ENCODE data around the gene SIK2.
"Not testable (repeated sequence)": the region's sequence is repeated elsewhere in the genome, so short reads cannot be mapped to it uniquely, and the experiment has no call there.

Gene SIK2

DNA sequence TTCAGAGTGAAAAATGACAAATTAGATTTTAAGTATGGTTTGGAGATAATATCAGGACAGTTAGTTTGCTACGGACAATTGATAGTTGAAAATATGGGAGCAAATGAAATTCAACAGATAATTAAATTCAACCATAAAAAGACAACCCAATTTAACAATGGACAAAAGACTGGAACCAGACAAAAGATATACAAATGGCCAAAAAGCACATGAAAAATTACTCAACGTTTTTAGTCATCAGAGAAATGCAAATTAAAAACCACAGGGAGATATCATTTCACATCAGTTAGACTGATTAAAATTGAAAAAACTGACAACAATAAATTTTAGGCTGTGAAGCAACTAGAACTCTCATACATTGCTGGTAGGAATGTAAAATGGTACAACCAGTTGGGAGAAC, 27.2 kb downstream of the SIK2 start:
- DNase-seq, result no peak

GRCh38 chr11:111631024-111631665, 28.9 kb downstream of the SIK2 start:
- no peak for DNase-seq

DNA sequence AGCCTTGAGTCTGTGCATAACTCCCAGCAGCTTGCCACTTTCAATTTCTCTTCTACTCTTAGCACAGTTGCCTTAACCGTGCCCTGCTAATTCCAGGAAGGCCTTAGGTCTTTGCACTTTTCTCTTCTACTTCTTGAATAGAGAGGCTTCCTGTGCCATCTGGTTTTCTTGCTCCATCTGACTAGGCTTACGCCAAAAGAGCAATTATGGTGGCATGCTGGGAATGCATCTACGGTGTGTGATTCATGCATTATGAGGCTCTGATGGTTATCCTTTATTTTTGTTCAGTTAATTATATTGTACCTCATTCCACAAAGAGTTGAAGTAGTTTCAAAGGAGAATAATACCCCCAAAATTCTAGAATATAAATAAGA, 29.4 kb downstream of the SIK2 start:
- DNase-seq, result peak; percentile 27

DNA sequence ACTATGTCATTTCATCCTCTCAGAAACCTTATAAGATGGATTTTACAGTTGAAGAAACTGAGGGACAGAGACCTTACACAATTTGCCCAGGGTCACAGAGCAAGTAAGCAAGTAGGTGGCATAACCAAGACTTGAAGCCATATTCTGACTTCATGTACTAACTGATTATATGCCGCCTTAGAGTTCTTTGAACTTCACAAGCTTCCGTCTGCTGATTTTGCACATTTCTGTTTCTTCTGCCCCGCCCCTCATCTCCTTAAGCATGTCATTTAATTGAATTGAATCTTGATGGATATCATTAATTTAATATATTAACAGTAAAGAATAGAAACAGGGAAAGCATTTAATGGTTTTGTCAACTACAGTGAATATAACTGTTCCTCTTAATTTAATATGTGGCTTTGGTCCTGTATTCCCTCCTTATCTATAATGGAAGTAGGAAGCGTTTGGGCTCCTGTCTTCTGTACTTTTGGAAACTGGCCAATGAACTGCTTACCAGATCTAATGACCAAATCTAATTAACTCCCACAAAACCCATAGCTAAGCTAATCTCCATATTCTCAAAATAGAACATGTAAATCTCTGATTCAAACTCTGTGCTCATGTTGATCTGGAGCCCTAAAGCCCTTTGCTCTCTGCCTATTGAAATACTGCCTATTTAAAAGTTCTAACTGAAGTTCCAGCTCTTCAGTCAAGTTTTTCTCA, 30.4 kb downstream of the SIK2 start:
- DNase-seq, result no peak

GRCh38 chr11:111633248-111633647, 31.0 kb downstream of the SIK2 start:
- DNase-seq, result no peak

DNA sequence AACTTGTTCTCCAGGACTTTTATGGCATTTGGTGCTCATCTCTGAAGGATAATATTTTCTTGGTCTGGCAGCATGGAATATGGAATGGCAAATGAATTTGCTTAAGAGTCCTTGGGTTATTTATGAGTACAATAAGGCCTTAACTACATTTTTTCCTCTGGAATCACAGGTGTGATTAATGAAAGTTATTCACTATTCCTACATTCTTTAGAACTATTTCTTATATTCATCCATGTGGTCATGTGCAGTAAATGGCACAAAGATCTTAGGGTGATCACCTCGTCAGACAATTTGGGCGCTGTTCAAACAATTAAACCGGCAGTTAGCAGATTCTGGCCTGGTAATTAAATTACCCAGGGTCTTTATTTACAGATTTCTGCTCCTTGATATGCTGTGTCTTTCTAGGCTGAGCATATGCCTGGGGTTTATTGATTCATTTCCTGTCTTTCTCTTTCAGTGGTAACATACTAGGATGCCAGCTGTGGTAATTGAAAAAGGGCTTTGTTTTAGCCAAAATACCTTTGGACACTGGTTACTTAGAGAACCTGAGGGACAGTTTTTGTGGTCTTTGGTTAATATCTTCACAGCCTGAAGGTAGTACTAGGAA, 31.6 kb downstream of the SIK2 start:
- DNase-seq, result peak; percentile 7

- DNase-seq, result no peak
Observed at GRCh38 chr11:111634981-111635705, 32.9 kb downstream of the SIK2 start.

- no peak for DNase-seq
Observed at GRCh38 chr11:111635706-111636045, 33.4 kb downstream of the SIK2 start.

- DNase-seq, result no peak
Observed at GRCh38 chr11:111637885-111638284, 35.6 kb downstream of the SIK2 start.

GRCh38 chr11:111639226-111639925, 37.1 kb downstream of the SIK2 start:
- no peak for DNase-seq

GRCh38 chr11:111641339-111642015, 39.2 kb downstream of the SIK2 start:
- no peak for DNase-seq

GRCh38 chr11:111642542-111642941, 40.3 kb downstream of the SIK2 start:
- DNase-seq, result no peak

DNA sequence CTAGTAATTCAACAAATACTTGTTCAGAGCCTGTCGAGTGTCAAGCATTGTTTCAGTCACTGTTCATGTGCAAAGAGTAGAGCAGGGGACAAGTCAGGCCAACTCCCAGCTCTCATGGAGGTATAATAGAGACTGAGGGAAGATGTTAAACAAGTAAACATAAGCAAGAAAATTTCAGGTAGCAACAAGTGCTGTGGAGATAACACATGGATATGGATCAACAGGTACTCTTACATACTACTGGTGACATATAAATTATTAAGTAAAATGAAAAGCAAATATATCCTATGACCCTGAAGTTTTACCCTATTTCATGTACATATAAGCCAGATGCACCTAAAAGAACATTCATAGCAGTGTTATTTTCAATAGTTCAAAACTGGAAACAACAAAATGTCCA, 42.7 kb downstream of the SIK2 start:
- no peak for DNase-seq

DNA sequence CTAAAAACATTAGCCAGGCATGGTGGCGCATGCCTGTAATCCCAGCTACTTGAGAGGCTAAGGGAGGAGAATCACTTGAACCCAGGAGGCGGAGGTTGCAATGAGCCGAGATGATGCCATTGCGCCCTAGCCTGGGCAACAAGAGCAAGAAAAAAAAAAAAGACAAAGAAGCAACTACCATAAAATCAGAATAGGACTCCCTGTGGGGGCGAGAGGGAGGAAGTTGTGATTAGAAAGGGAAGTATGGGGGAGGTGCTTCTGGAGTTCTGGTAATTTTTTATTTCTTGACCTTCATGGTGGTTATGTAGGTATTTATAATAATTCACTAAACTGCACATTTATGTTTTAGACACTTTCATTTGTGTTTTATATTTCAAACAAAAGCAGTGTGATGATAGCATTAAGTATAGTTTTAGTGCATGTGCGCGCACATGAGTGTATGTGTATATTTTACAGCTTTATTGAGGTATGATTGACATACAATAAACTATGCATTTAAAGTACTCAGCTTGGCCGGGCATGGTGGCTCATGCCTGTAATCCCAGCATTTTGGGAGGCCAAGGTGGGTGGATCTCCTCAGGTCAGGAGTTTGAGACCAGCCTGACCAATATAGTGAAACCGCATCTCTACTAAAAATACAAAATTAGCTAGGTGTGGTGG, 43.5 kb downstream of the SIK2 start:
- DNase-seq, result no peak

GRCh38 chr11:111651336-111651735, 49.1 kb downstream of the SIK2 start:
- DNase-seq, result not testable (repeated sequence)

GRCh38 chr11:111652184-111652583, 49.9 kb downstream of the SIK2 start:
- DNase-seq, result no peak

GRCh38 chr11:111654601-111655000, 52.4 kb downstream of the SIK2 start:
- no peak for DNase-seq

DNA sequence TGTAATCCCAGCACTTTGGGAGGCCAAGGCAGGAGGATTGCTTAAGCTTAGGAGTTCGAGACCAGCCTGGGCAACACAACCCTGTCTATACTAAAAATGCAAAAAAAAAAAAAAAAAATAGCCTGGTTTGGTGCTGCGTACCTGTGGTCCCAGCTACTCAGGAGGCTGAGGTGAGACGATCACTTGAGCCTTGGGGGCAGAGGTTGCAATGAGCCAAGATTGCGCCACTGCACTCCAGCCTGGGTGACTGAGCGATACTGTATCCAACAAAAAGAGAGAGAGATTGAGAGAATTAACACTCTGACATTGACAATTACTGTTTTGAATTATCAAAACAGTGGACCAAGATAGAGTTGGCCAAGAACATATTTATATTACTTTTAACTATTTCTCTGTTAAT, 53.7 kb downstream of the SIK2 start:
- DNase-seq, result no peak

- DNase-seq, result not testable (repeated sequence)
Observed at GRCh38 chr11:111657905-111658304, 55.7 kb downstream of the SIK2 start.

- DNase-seq, result not testable (repeated sequence)
Observed at GRCh38 chr11:111658493-111658892, 56.2 kb downstream of the SIK2 start.

- no peak for DNase-seq
Observed at GRCh38 chr11:111659201-111660115, 57.2 kb downstream of the SIK2 start.
